RPMI8226 (cell line): ENCODE data around the gene DBN1.

ENCODE experiments used
- DNase-seq: peaks from one replicate; pipeline ENCODE4 v3.0.0-alpha.2; 2015

DBN1 gene

DNA sequence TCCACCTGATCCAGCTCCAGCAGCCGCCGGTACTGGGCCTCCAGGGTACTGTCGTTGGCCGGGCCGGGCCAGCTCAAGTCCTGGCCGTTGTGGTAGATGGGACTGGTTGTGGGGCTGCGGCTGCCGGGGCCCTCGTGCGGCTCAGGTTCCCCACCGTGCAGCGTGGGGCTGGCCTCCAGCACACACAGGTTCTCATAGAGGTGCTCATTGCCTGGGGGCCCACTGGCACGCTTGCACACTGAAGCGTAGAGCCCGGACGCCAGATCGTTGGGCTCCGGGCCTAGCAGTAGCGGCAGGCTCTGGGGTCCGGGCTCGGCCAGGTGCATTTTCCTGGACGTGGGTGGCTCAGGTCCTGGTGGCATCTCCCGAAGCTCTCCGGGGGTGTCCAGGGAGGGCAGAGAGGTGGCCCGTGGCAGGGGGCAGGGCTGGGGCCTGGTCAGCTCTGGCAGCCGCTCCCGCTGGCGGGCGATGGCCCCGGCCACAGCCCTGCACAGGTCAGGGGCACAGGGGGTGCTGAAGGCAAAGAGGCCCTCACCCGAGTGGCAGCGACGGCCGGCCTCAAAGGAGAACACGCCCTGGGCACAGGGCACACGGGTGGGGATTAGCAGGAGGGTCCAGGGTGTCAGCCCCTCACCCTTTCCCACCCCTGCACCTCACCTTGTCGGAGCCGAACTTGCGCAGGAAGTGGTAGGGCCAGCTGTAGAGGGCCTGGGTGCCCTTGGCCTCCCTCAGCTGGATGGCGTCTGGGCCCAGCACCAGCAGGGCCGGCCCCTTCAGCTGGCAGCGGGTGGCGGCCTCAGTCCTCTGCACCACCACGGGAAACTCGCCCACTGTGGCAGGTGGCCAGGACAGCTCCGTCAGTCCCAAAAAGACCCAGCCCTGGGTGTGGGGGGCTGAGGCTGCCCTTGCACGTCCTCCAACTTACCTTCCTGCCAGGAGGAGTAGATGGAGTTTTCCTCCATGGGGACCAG lies 30.9 kb upstream of the DBN1 start:
- no peak for DNase-seq

DNA sequence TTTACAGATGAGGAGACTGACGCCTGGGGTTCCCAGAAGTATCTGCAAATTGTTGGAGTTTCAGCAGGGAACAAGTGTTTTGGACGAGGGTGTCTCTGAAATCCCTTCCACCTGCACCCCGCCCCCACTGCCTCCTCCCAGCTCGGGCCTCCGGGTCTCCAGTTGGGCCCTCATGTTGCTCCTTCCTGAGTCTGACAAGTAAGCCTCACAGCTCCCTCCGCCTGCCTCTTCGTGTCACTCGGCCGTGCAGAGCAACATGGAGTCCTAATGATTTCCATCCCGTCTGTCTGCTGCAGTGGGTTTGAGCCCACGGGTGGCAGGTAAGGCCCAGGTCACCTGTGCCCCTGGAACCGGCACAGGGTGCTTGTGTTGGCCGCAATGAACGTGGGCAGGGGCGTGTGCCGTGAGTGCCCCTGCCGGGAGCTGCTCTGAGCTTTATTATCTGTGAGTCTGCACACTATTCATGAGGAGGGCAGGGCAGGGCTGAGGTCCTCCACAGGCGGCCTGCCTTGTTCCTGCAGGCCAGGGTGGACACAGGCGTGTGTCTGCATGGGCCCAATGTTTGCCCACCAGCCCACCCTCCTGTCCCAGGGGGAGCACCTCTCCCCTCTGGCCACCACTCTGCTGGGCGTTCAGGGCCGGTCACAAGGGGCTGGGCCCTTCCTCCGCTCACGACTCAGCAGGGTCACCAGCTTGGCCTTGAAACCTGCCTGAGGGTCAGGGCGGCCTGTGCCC lies 30.1 kb upstream of the DBN1 start:
- DNase-seq = no peak

DNA sequence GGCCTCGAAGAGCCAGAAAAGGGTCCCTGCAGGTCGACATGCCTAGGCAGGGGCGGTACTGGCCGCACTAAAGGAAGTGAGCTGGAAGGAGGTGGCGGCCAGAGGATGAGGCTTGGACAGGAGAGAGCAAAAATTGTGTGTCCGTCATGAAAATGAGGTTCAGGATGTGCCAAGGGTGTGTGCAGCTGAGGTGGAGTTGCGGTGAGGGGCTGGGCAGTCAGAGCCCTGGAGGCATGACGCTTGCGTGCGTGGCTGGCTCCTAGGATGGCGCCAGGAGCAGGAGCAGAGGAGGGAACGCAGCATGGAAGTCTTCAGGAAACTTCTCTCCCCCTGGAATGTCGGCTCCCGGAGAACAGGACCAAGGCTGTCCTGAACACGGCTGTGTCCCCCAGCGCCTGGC lies 29.5 kb upstream of the DBN1 start:
- no peak for DNase-seq

DNA sequence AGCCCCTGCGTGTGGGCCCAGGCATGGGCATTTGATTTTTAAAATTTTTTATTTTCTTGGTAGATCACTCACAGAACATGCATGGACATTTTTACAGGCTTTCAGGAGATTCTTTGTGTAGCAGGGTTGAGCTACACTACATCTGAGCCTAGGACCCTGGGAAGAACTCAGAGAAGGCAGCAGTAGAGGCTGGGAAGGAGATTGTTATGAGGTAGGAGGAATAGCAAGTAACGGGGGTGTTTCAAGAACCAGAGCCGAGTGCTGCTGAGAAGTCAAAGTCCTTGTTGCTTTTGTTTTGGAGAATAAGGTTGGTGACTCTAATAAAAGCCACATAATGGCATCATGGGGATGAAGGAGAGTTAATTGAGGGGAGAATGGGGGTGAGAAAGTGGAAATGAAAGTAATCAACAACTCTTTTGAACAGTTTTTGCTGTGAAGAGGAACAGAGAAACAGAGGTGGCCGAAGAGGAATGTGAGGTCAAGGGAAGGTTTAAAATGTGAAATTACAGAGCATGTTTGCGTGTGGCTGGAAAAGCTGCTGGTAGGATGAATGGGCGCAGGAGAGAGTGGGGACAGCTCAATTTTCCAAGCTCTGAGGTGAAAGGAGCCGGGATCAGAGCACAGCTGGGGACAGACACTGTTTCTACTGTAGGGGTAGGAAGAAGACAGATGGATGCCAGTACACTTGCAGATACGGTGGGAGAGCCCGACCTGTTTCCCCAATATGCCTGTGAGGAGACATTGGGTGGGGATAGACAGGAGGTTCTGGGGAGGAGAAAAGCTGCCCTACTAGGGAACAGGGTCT lies 28.6 kb upstream of the DBN1 start:
- peak; percentile 65 for DNase-seq

DNA sequence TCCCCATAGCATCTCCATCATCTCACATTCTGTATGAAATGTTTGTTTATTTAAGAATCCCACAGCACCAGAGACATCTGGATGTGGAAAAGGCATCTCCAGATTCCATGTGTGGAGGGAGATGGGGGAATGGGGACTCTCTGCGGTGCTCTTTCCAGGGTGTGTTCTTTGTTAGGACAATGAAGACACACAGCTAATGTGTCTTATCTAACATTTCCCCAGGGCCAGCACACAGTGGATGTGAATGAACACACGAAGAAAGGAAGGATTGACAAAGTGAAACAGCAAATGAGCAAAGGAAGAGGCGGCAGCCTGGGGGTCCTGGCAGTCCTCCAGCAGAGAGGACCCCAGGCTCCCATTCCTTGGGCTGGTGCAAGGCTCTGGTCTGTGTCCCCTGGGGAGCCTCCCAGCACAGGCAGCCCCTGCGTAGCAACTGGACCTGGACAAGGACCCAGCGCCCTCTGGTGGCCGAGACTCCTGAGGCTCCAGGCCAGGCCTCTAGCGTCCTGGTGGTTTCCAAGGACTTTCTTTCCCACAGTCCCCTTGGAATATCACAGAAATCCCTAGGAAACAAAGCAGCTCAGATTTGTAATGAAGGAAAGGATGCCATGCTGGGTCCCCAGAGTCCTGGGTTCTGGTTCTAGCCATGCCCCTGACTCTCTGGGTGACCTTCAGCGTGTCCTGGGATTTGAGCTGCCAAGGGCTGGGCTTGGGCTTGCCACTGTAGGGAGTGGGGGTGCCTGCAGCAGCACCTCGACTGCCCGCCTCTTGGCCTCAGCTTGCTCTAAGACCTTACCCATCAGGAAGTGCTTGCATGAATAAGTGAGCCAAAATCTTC lies 27.5 kb upstream of the DBN1 start:
- peak; percentile 78 for DNase-seq

DNA sequence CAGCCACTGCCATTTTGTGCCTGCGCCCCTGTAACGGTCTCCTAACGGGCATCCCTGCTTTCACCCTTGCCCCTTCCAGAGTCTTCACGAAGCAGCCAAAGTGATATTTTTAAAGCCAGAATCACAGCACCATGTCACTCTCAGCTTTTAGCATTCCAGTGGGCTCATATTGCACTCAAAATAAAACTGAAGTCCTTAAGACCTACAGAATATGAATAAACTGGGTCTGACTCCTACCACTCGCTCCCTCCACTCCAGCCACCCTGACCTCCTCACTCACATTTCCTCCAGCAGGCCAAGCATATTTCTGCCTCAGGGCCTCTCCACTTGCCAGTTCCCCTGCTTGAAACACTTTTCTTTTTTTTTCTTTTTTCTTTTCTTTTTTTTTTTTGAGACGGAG lies 26.4 kb upstream of the DBN1 start:
- no peak for DNase-seq

DNA sequence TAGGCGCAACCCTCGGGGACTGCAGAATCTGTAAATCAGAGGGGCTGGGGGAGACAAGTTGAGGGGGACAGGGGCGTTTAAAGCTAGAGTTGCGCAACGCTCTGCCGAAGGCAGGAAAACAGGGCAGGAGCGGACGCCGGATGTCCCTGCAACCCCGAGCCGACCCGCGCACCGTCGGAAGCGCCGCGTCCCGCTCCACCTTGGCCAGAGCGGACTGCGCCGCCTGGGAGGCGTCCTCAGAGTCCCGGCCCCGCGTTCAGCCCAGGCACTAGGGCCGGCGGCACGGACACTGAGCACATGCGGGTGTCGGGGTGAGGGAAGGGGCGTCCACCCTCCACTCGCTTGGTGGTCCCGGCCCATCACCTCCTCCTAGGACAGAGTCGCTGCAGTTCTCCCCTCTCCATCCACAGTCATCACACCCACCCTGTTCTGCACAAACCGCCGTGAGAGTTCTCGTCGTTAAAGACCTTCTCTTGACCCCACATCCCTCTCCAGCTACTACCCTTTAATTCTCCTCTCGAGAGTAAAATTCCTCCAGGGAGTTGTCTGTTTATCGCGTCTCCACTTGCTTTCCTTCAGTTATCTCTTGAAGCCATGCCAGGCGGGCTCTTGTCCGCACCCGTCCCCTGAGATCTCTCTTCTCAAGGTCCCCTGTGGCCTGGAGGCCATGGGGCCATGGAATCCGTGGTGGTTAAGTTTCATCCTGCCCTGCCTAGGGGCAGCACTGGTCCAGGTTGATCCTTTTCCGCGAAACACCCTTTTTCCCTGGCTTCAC lies 24.8 kb upstream of the DBN1 start:
- DNase-seq = no peak

DNA sequence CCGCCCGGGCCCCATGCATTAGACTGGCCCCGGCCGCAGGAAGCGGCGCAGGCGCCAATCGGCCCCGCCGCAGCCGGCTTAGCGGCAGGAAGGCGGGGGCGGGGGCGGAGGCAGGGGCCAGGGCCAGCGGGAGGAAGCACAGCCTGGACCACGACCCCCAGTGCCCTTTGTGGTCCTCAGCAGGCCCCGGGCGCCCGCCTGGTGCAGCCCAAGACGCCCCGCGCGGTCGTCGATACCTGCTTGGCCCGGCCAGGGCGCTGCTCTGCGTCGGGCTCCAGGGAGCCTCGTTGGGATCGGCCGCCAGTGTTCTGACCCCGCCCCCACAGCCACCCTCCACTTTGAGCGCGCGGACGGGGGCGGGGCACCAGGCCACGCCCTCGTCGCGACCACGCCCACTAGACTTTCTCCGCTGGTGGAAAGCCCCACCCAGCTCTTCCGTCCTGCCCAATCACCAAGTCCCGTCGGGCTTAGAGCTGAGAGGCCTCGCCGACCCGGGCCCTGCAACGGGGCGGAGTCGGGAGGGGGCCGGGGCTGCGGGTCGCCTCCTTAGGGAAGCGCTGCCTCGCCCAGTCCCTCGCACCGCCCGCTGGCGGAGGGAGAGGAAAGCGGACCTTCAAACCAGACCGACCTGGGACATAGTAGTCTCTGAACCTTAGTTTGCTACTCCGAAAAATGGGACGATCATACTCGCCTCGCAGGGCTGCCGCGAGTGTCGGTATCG lies 24.0 kb upstream of the DBN1 start, which contains the start of gene PDLIM7:
TSS of gene PDLIM7 (minus strand) at position 313 of the 721 bp plus-strand sequence. CDS start 1,092 bp downstream, outside the sequence.
- DNase-seq = peak; percentile 95

DNA sequence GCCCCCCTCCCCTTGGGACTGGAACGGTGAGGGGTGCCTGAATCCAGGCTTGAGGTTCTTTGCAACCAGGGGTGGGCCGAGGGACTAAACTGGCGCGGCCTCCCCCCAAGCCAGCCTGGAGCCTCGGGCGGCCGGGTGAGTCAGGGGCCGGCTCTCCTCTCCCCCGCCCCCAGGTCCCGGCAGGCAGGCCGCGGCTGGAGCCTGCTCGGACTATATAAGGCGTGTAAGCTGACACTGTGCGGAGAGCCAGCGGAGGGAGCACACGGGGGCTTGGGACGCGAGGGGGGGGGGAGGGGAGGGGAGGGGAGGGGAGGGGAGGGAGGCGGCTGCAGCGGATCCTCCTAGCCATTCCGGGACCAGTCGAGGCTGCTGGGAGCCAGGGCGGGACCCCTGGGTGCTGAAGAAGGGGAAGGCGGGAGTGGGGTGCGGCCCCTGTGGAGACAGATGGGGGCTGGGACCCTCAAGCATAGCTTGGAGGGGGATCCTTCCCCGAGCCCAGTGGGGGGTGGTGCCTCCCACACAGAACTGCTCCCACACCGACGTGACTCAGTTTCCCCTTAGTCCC lies 23.4 kb upstream of the DBN1 start:
- DNase-seq = no peak

DNA sequence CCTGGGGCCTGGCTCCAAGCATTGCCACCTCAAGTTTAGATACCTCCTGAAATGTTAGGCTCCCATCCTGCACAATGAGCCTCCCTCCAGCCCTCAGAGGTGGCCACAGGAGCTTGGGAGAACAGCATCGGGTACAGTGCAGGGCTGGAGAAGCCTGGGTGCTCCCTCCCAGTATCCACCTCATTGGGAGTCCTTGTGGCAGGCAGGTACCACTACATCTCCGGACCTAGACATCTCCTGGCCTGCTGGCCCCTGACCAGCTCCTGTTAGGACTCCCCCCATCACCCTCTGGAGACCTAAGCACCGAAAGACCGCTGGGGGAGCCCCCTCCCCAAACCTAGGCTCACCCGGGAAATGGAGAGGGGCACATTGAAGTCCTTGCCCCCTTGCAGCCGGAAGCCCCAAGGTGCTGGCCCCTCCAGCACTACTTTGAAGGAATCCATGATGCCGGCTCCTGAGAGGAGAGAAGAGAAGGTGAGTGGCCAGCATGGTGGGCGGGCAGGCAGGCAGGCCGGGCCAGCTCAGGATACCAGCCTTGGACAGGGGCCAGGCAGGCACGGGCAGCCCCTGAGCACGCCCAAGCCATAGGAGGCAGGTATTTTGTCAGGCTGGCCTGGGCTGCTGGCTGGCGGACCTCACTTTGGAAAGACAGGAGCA lies 22.8 kb upstream of the DBN1 start:
- peak; percentile 45 for DNase-seq

DNA sequence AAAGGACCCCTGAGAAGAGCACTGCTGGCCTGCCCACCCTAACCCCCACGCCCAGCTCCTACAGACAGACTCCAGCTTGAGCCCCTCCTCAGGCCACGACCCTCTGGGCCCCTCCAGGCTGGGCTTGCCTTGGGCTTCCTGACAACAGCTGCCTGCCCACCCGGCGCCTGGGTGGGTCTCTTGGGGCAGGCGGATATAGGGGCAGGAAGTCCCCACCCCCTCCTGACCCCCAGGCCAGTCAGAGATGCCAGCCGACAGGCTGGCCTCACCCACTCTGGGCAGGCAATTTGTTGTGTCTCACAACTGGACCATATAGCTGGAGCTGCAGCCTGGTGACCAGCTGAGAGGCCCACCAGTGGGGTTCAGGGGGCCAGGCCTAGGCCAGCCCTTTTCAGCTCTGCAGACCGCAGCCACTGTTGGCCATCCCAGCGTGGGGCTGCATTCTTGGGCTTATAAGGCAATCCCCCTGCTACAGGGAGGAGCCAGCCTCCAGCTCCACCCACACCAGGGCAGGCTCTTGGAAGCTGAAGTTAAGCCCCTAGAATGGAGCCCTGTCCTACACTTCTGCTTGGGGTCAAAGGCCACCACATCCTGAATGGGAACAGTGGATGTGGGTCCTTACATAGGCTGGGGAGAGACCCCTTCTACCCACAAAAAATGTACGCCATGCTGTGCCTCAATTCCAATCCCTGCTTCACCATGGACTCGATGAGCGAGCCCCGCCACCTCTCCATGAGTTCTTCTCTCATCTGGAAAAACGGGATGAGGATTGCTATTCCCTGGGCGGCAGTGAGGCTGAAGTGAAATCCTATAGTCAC lies 22.0 kb upstream of the DBN1 start:
- no peak for DNase-seq

DNA sequence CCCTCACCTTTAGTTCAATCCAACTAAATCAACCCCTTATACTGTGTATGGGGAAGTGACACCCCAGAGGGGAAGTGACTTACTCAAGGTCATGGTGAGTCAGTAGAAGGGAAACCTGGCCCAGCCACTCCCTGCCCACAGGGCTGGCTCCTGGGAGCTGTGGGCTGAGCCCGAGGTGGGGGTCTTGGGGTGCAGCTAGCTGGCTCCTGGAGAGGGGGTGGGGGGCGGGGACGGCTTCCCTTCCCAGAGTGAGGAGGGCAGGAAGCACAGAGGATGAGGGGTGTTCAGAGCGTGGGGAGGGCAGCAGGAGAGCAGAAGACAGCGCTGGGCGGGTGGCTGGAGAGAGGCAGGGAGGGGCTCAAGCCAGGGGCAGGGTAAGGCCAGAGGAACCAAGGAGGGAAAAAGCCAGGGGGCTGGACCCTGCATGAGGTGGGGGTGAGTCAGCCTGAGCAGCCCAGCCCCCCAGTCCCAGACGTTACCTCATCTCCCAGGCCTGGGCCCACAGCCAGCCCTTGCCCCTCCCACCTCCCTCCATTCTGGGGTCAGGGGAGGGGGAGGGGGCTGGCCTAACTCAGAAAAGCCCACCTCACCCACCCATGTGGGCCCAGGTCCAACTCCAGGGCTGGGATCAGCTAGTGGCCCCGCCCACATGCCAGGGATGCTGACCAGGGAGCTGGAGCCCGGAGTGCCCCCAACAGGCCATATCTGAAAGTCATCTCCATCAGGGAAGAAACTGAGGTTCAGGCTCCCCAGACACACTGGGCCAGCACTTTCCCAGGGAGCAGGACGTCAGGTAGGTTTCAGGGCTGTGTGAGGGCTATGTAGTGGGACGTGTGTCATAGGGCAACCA lies 21.1 kb upstream of the DBN1 start:
- peak; percentile 63 for DNase-seq

DNA sequence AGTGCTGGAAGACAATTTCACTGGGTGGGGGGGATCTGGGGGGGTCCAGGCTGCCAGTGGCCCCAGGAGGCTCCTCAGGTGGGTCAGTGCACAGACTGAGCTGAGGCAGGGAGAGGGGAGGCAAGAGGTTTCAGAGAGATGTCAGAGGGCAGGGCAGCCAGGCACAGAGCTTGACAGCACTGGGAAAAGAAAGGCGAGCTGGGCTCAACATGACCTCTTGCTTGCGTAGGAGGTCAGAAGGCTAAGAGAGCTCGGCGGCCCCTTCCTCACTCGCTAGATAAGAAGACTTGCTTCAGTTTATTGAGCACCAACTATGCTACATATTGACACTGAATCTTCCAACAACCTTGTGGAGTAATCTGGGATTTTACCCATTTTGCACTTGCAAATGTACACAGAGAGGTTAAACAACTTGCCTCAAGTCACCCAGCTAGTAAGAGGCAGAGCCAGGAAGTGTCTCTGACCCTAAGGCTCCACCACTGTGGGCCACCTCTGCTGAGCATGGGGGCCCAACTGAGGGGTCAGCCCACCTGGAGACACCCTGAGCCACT lies 20.4 kb upstream of the DBN1 start:
- no peak for DNase-seq

DNA sequence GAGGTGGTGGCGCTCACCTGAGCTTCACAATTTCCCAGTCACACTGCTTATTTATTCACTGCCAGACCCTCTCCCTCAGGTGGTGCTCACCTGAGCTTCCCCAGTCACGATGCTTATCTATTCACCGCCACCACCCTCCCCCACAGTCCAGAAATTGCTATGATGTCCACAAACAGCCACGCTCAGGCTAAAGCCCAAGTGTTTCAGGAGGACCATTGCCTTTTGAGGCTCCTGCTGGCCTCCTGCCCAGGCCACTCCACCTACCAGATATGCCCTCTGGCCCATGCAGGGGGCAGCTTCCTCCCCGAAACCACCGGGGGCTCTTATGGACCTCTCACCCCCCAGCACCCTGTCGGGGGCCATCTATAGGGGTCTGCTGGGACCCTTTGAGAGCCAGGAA lies 19.4 kb upstream of the DBN1 start:
- no peak for DNase-seq

DNA sequence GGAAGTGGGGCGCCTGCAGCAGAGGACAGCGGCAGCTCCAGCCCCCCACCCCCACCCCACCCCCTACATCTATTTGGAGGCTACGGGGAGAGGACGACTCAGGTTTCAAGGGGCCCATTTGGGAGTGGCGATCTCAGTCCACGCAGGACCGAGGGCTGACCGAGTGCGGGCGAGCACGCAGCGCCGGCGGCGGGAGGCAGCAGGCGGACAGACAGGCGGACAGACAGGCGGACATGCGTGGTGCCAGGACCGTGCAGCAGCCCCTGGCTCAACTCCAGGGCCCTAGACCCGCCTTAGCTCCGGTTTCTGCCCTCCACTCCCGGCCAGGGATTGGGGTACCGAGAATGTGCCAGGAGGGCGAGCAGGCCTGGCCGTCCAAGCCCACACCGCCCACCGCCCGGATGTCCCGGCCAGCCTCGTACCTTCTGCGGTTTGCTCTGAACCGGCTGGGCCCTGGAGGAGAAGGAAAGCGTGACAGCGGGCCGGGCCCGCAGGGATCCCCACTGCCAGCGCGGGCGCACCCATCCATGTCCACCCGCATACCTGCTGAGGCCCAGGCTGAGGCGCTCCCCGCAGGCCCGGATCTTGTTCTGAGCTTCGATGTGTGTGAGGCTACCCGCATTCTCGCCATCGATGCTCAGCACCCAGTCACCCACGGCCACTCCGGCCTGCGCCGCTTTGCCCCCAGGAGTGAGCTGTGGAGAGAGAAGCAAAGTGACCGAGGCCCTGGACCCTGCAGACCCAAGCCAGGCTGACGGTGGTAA lies 18.7 kb upstream of the DBN1 start:
- no peak for DNase-seq

DNA sequence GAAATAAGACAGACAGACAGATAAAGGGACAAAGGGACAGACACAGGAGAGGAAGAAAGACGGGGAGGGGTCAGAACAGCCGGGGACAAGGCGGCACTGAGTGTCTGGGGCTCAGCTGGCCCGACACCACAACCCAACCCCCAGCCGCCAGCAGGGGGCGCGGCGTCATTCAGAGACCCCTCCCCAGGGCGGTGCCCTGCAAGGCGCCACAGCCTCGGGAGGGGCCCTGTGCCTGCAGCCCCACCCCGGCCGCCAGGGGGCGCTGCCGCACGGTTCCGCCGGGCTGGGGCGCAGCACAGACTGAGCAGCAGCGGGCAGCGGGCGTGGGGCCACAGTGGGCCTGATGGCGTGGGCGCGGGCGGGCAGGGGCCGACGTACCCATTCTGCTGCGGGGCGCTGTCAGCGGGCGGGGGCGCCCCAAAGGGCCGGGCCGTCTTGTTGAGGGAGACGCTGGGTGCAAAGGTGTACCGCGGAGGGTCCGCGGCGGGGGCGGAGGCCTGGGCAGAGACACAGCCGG lies 18.1 kb upstream of the DBN1 start:
- DNase-seq = peak; percentile 35
